ENCODE measurements around the gene AFF3.

The AFF3 gene

DNA sequence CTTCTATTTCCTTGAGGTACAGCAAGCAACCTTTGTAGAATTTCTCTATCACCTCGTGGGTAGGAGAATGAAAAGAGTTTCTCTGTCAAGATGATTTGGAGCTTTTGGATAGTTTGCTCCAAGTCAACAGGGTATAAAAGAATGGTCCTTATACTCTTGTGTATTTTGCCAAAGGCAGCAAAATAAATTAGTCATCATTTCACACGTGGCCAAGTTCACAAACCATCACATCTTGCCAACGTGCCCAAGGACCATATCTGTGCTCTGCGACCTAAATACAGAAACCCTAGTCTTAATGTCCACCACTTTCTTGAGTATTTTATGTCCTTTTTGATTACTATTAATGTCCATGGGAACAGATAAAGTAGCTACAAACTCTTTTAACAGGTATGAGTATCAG is 262.9 kb downstream of the AFF3 start:
- Histone ChIP-seq H2AFZ (ENCODE audit: low read length) (no peak overlapping the region), H3K79me2 (ENCODE audit: low read length) (no peaks in the 10 kb centered on the region), H3K4me2 (ENCODE audit: low read depth, low read length) (no peak overlapping the region), H3K27ac (ENCODE audit: low read length) (no peak overlapping the region), H3K4me3 (ENCODE audit: low read length) (no peak overlapping the region), H3K9me2 (replicated peaks; ENCODE audit: insufficient read depth, low read length) (no peaks in the 10 kb centered on the region), H3K9ac (ENCODE audit: low read length) (no peak overlapping the region), H4K20me1 (ENCODE audit: insufficient read depth, low read length) (no peaks in the 10 kb centered on the region), H3F3A (ENCODE audit: insufficient read depth, low read length) (no peaks in the 10 kb centered on the region), H3K27me3 (replicated peaks; ENCODE audit: insufficient read depth, low read length) (no peaks in the 10 kb centered on the region), H3K4me1 (ENCODE audit: low read length) (no peaks in the 10 kb centered on the region), H3K9me3 (replicated peaks; ENCODE audit: insufficient read depth, low read length) (no peaks in the 10 kb centered on the region), H3K36me3 (replicated peaks; ENCODE audit: insufficient read depth, low read length) (no peaks in the 10 kb centered on the region)
- no peak for DNase-seq
- TF ChIP-seq EZH2 (optimal IDR thresholded peaks at IDR 0.05; ENCODE audit: low read depth, low read length) (no peak), EZH2phosphoT487 (IDR thresholded peaks at IDR 0.05; ENCODE audit: low read length) (no peak)
- TF ChIP-seq, protein P1, sequence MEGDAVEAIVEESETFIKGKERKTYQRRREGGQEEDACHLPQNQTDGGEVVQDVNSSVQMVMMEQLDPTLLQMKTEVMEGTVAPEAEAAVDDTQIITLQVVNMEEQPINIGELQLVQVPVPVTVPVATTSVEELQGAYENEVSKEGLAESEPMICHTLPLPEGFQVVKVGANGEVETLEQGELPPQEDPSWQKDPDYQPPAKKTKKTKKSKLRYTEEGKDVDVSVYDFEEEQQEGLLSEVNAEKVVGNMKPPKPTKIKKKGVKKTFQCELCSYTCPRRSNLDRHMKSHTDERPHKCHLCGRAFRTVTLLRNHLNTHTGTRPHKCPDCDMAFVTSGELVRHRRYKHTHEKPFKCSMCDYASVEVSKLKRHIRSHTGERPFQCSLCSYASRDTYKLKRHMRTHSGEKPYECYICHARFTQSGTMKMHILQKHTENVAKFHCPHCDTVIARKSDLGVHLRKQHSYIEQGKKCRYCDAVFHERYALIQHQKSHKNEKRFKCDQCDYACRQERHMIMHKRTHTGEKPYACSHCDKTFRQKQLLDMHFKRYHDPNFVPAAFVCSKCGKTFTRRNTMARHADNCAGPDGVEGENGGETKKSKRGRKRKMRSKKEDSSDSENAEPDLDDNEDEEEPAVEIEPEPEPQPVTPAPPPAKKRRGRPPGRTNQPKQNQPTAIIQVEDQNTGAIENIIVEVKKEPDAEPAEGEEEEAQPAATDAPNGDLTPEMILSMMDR (IDR thresholded peaks at IDR 0.05; ENCODE audit: low read length): no peak

DNA sequence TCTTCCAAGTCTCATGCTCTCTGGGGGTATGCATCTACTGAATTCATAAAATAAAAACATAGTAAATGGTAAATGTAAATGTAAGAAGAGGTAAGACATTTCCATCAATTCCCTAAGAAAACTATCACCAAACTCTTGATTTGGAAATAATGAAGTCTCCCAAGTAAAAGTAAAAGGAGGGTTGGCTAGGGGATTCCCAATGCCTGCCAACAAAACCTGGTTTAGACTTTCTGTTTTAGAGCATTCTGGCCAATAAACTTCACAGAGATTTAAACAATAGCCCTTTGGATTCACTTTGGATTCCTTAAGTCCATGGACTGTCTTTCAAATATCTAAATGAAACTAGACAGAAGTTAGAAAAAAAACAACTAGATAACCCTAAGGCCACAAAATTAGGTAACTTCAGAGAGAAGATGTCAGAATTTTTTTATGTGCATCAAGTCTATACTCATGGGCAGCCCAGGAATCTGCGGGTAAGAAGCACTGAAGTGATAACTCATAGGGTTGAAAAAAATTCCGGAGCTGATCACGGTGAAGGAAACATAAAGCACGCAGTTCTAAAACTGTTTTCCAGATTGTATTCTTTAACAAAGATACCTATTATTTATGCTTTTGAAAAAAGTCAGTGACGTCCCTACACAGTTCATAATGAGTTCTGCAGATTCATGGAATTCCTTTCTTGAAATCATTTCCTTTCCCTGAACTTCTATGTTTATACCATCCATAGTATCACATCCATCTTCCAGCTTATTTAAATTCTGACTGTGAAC is 263.6 kb downstream of the AFF3 start:
- no peak for DNase-seq
- Histone ChIP-seq H3K36me3 (replicated peaks; ENCODE audit: insufficient read depth, low read length) (no peaks in the 10 kb centered on the region), H3K9me2 (replicated peaks; ENCODE audit: insufficient read depth, low read length) (no peaks in the 10 kb centered on the region), H3K27ac (ENCODE audit: low read length) (no peak overlapping the region), H3K79me2 (ENCODE audit: low read length) (no peaks in the 10 kb centered on the region), H3F3A (ENCODE audit: insufficient read depth, low read length) (no peaks in the 10 kb centered on the region), H2AFZ (ENCODE audit: low read length) (no peak overlapping the region), H3K9ac (ENCODE audit: low read length) (no peak overlapping the region), H3K4me1 (ENCODE audit: low read length) (no peaks in the 10 kb centered on the region), H3K4me2 (ENCODE audit: low read depth, low read length) (no peak overlapping the region), H4K20me1 (ENCODE audit: insufficient read depth, low read length) (no peaks in the 10 kb centered on the region), H3K4me3 (ENCODE audit: low read length) (no peak overlapping the region), H3K27me3 (replicated peaks; ENCODE audit: insufficient read depth, low read length) (no peaks in the 10 kb centered on the region), H3K9me3 (replicated peaks; ENCODE audit: insufficient read depth, low read length) (no peaks in the 10 kb centered on the region)
- TF ChIP-seq, protein P1 (IDR thresholded peaks at IDR 0.05; ENCODE audit: low read length): no peak
- TF ChIP-seq EZH2 (optimal IDR thresholded peaks at IDR 0.05; ENCODE audit: low read depth, low read length): no peak
- TF ChIP-seq EZH2phosphoT487 (IDR thresholded peaks at IDR 0.05; ENCODE audit: low read length): no peak

DNA sequence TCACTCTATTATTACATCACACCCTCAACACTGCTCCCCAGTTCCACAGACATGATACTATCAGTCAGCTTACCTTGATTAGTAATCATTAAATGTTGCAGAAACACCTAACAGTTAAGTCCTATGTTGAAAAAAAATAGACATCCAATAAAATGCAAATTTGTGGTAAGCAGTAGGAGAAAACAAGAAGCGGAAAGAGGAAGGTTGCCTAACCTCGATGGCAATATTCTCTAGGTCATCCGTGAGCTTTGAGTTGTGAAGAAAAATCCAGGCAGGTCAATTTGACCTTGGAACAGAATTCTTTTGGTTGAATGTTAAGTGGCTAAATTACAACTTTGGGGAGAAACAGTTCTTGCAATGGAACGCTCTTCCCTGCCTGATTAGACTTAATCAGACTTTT is 264.4 kb downstream of the AFF3 start:
- H3K27me3 ChIP-seq (replicated peaks; ENCODE audit: insufficient read depth, low read length): no peaks in the 10 kb centered on the region
- no peaks in the 10 kb centered on the region for H3K4me1 ChIP-seq (ENCODE audit: low read length)
- TF ChIP-seq EZH2 (optimal IDR thresholded peaks at IDR 0.05; ENCODE audit: low read depth, low read length) (no peak), EZH2phosphoT487 (IDR thresholded peaks at IDR 0.05; ENCODE audit: low read length) (no peak)
- TF ChIP-seq, protein P1 (IDR thresholded peaks at IDR 0.05; ENCODE audit: low read length): no peak
- no peaks in the 10 kb centered on the region for H3K79me2 ChIP-seq (ENCODE audit: low read length)
- no peaks in the 10 kb centered on the region for H3K9me3 ChIP-seq (replicated peaks; ENCODE audit: insufficient read depth, low read length)
- H3K4me2 ChIP-seq (ENCODE audit: low read depth, low read length): no peak overlapping the region
- DNase-seq: no peak
- H3K9me2 ChIP-seq (replicated peaks; ENCODE audit: insufficient read depth, low read length): no peaks in the 10 kb centered on the region
- H3K9ac ChIP-seq (ENCODE audit: low read length): no peak overlapping the region
- no peak overlapping the region for H3K4me3 ChIP-seq (ENCODE audit: low read length)
- H2AFZ ChIP-seq (ENCODE audit: low read length): no peak overlapping the region
- H4K20me1 ChIP-seq (ENCODE audit: insufficient read depth, low read length): no peaks in the 10 kb centered on the region
- H3K36me3 ChIP-seq (replicated peaks; ENCODE audit: insufficient read depth, low read length): no peaks in the 10 kb centered on the region
- no peaks in the 10 kb centered on the region for H3F3A ChIP-seq (ENCODE audit: insufficient read depth, low read length)
- H3K27ac ChIP-seq (ENCODE audit: low read length): no peak overlapping the region
